Measurements from ENCODE around the gene OR2A7.
"Not testable (repeated sequence)": the region's sequence is repeated elsewhere in the genome, so short reads cannot be mapped to it uniquely, and the experiment has no call there.

- TF ChIP-seq SUZ12 (IDR thresholded peaks at IDR 0.05; ENCODE audit: extremely low read depth, insufficient read depth, insufficient read length); YY1 (IDR thresholded peaks at IDR 0.05; ENCODE audit: insufficient read depth, insufficient read length); ZNF274 (IDR thresholded peaks at IDR 0.05; ENCODE audit: low read depth, low read length): not testable (repeated sequence)
These were observed 39.0 kb upstream of the OR2A7 start for GRCh38 chr7:144303607-144304006.

Measured in NT2/D1 (cell line).